Right renal pelvis (tissue), 4 donors: ENCODE measurements around the gene LEFTY2. TPM values are rescaled to one million over a fixed set of nuclear protein-coding genes. Genes with fewer than 3 reads are reported as not detected.
"Not testable (repeated sequence)": the region's sequence is repeated elsewhere in the genome, so short reads cannot be mapped to it uniquely, and the experiment has no call there.

Source experiments
- DNase-seq, 4 donors: peaks; one replicate each; pipeline ENCODE4 v3.0.0-alpha.2; 2013; ENCODE audit warnings: low read depth in 4 of 4, low spot score in 3 of 4, missing footprints in 1 of 4
- polyA plus RNA-seq, 4 donors: library from polyadenylated mRNA; unstranded; fragments of 120-200 nt; gene quantifications; one replicate each; pipeline ENCODE4 v1.2.1, GENCODE V29; 2013; ENCODE audit not compliant: insufficient read length in 4 of 4

Gene LEFTY2
- polyA plus RNA-seq, 4 donors: 0.91 to 2.2 (median 1.4) TPM

DNA sequence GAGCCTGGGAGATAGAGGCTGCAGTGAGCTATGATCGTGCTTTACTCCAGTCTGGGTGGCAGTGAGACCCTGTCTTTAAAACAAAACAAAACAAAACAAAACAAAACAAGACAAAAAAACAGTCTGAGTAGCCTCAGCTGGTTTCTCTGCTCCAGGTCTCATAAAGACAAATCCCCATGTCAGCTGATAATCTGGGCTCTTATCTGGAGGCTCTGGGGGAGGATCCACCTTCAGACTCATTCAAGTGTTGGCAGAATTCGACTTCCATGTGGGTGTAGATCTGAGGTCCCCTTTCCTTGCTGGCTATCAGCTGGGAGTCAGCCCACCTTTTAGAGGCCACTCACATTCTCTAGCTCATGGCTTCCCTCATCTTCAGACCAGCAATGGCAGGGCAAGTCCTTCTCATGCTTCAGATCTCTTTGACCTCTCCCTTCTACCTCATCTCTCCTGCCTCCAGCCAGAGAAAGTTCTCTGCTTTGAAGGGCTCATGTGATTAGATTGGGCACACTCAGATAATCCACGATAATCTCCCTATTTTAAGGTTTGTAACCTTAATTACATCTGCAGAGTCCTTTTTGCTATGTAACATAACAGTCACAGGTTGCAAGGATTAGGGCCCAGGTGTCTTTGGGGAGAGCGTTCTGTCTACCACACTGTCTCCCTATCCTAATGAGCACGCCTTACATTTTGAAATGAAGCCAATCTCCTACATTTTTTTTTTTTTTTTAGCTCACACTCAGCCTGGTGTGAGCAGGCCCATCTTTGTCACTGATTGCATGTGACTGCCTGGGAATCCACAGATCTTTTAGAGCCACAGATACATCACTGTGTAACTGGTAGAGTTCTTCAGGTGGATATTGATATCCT is 9.5 kb downstream of the LEFTY2 start:
- no peak for DNase-seq

DNA sequence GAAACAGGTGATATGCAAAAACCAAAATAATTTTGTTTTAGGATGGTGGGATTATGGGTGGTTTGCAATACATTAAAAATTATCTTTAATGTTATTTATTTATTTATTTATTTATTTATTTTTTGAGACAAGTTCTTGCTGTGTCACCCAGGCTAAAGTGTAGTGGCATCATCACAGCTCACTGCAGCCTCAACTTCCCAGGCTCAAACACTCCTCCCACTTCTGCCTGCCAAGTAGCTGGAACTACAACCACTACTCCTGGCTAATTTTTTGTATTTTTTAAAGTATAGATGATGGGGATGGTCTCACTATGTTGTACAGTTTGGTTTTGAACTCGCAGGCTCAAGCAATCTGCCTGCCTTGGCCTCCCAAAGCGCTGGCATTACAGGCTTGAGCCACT is 10.5 kb downstream of the LEFTY2 start:
- DNase-seq: no peak

DNA sequence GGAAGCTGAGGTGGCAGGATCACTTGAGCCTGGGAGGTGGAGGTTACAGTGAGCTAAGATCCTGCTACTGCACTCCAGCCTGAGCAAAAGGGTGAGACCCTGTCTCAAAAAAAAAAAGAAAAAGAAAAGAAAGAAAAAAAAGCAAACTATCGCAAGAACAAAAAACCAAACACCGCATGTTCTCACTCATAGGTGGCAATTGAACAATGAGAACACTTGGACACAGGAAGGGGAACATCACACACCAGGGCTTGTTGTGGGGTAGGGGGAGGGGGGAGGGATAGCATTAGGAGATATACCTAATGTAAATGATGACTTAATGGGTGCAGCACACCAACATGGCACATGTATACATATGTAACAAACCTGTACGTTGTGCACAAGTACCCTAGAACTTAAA is 11.6 kb downstream of the LEFTY2 start:
- not testable (repeated sequence) for DNase-seq

DNA sequence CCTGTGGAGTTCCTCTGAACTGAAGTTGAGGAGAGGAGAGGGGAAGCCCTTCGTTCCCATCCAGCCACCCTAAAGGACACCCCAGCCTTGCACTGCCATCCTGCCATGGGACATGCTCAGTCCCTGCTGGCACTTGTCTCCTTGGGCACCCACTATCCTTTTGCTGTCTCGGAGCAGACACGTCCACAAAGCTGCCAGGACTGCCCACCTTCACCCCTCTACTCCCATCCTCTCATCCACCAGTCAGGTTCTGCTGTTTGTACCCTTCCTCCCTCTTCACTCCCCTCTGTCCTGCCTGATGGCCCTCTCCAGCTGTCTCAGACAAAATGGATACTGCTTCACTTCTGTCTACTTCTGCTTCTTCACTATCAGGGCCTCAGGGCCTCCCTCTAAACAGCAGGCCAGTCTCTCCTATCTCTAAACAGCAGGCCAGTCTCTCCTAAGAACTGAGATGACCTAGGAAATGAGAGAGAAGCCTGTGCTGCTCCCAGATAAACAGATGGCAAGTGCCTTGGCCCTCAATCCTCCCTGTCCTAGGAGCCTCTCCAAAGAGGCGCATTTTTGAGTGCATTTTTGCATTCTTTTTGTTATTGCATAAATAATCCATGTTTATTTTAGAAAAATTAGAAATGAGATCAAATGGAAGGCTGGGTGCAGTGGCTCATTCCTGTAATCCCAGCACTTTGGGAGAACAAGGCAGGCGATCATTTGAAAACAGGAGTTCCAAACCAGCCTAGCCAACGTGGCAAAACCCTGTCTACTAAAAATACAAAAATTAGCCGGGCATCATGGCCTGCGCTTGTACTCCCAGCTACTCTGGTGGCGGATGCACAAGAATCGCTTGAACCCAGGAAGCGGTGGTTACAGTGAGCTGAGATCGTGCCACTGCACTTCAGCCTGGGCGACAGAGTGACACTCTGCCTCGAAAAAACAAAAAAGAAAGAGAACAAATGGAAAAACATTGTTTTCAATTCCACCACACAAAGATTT is 12.5 kb downstream of the LEFTY2 start:
- no peak for DNase-seq

DNA sequence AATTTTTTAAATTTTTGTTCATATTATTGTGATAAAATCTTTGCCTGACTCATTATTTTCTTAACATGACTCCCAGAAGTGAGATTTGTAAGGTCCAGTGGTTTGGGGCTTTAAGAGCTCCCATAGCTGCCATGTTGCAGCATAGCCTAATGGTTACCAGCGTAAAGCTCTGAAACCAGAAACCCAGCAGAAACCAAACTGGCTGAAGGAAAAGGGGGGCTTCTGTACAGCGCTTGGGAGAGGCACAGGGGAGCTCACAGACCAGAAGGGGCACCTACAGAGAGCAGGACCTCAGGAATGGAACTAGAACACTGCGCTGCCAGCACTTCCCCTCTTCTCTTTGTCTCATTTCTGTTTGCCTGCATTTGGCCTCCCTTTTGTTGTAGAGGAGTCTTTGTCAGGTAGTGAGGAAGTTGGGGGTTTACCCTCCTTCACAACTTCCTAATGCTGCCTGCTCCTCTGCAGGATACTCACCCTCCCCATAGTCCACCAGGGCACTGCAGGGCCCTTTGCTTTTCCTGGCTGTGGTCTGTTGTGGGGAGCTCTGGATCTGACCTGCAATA is 14.4 kb downstream of the LEFTY2 start:
- DNase-seq: no peak

DNA sequence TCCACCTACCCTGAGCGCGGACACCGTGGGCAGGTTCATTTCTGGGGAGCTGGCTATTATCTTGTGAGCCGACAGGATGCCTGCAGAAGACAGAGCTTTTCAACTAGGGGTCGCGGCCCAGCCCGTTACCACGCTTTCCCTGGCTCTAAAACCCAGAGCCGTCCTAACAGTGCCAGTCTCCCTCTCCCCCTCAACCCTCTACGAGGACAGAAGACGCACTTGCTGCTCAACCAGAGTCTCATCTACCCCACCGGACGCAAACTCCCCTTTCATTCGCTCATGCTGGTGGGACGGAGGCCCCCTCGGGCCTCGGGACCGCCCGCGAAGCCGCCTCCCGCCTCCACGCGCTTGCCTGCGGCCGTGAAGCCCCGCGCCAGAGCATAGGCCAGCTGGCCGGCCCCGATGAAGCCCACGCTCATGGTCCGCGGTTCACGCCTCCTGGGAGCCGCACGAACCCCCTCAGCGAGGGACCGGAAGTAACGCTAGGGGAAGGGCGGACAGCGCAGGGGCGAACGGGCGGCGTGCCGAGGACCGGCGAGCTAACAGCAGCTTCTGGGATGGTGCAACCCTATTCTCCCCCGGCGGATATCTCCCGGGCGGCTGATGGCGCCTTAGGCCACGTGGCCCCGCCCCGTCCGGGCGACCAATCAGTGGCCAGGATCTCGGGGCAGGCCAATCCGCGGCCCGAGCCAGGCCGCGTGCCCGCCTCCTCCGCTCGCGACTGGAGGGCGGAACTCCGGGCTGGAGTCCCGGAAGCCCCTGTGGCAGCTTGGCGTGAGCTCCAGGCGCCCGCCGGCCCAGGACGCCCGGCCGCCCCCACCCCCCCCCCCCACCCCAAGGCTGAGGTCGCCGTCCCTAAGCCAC is 17.1 kb downstream of the LEFTY2 start, which contains the start of gene PYCR2:
PYCR2 (minus strand) TSS at position 559 of the 864 bp plus-strand sequence; CDS start at position 419, 140 bp downstream.
- DNase-seq: peak; percentile 86 to 92 (median 90)

DNA sequence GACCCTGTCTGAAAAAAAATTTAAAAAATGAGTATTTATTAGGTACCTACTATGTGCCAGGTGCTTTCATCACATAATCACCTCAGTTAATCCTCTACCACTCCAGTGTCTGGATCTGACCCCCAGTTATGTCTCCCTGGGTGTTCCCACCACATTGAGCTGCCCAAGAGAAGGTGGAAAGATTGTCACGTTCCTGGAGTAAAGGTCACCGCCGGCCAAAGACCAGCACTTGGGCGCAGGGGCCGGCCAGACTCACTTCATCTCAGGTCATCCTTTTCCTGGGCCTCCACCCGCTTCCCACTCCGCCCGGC is 17.7 kb downstream of the LEFTY2 start:
- no peak for DNase-seq

DNA sequence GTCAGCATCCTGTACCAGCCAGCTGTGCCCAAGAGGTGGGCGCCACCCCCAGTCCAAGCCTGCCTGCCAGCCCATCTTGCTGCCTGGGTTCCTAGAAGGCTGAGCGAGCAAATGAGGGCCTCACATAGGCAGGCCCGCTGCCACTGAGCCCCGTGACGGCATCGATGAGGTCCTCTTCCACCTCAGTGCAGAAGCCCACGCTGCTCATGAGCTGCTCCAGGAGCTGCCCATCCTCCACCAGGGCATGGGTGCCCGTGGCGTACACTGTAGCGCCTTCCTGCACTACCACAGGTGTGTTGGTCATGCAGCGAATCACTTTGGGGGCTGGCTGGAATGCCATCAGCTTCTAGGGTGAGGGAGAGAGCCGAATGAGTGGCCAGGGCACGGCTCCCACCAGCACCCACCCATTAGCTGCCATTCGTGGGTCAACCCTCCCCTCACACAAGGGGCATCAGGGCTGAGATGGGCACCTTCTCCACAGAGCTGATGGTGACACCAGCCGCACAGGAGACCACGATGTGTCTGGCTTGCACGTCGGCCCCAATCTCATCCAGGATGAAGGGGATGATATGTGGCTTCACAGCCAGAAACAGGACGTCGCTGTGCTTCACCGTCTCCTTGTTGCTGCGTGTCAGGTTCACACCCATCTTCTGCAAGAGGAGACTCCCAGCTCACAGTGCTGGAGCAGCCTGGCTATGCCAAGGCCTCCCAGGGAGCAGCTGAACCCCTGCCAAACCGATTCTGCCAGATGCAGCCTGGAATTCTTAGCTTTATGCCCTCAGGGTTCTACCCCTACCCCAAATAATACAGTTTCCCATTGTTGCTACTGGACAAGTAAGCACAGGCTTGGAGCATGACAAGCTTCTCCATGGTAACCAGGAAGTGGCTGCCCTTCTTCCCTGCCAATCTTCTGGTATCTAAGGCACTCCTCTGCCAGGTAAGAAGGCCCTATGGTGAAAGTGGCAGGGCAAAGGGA is 19.0 kb downstream of the LEFTY2 start:
- no peak for DNase-seq

DNA sequence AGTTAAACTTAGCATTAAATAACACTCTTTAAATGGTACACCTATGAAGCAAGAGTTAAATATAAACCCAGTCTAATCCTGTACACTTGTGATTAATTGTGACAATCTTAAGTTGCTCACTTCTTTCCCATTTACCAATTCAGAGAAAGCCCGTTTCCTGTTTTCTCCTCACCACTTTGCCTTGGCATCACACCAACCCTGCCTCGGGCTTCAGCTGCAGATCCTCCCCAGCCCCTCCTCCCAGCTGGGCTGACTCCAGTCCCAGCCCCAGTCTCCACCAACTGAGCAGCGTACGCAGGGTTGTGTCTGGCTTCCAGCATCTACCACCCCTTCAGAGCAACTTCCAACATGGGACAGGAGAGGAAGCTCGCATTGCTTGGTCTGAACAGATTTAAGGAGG is 21.1 kb downstream of the LEFTY2 start:
- DNase-seq: no peak

DNA sequence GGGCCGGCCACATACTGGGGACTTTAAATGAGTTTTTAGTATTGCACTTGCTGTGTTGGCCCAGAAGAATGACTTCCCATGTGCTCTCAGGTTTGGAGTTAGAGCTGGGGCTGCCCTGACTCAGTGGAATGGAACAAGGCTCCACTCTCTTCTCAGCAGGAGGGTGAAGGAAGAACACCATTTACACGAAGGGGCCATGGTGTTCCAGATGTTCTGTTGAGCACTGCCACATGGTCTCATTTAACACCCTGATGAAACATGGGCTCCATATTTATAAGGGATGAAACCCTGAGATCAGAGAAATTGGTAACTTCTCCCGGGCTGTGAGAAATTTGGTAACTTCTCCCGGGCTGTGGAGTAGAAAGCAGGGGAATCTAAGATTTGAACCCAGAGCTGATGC is 22.7 kb downstream of the LEFTY2 start:
- DNase-seq: no peak

DNA sequence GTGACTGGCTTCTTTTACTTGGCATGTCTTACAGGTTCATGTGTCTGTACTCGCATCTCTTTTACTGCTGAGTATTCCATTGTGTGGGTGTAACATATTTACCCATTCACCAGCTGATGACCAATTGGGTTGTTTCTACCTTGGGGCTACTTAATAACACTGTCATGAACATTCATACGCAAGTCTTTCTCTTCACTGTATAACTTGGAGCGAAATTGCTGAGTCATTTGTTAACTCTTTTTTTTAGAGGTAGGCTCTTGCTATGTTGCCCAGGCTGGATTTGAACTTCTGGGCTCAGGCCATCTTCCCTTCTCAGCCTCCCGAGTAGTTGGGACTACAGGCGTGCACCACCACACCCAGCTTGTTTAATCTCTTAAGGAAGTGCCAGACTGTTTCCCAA is 23.5 kb downstream of the LEFTY2 start:
- DNase-seq: no peak

DNA sequence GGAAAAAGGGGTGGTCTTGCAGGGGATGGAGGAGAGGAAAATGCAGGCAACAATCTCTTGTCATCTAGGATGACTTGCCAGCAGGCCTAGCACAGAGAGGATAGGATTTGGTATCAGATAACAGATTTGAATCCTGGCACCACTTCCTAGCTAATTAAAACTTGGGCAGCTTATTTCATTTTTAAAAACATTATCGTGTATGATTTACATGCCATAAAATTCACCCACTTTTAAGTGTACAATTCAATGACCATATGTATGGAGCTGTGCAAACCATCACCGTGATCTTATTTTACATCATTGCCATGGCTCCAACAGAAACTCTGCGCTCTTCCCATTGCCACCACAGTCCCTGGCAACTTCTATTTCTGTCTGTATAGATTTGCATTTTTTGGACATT is 23.9 kb downstream of the LEFTY2 start:
- DNase-seq: no peak

DNA sequence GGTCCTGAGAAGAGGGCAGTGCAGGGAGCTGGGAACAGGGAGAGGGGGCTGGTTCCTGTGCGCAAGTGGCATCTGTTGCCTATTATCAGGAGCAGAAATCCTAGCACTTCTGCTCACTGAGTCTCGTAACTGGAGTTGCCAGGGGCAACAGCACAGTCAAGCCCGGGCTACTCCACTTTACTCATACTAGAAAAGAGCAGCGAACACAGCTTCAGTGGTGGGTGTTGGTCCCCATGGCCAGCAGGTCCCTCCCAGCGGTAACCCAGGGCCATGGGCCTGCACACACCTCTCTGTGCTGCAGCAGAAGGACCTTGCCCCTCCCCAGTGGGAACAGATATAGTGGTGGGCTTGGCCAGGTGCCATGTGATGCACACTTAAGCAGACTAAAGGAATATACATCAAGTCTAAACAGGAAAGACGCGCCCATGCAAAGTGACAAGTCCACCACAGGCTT is 25.5 kb downstream of the LEFTY2 start:
- no peak for DNase-seq

DNA sequence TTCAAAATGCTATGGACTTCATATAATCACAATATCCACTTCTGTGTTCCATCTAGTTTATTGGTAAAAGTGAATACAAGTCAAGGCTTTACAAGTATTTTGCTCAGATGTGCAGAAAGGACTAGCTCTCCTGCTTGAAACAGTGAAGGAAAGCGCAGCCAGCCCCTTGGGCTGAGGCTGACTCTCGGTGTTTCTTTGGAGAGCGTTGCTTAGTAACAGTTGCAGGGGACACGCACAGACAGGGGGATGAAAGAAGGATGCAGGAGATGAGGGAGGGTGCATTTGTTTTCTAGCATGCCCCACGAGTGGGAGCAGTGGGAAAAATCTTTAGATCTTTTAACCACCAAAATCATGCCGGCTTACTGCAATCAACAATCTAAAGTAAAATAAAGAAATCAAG is 26.1 kb downstream of the LEFTY2 start:
- no peak for DNase-seq

DNA sequence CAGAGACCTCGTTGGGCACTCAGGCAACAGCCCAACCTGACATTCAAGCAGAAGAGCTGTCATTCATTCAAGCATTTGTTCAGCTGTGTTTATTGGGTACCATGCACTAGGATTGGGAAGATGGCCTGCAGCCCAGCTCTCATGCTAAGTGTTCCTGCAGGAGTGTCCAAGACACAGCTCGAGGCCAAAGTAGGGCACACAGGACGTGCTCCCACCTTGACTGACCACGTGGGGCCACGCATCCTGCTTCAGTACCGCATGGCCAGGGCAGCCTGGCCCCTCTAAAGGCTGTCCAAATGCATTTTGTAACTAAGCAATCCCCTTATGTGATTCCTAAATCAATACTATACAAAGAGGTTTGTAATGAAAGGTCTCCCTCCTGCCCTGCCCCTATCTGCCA is 26.6 kb downstream of the LEFTY2 start:
- no peak for DNase-seq

DNA sequence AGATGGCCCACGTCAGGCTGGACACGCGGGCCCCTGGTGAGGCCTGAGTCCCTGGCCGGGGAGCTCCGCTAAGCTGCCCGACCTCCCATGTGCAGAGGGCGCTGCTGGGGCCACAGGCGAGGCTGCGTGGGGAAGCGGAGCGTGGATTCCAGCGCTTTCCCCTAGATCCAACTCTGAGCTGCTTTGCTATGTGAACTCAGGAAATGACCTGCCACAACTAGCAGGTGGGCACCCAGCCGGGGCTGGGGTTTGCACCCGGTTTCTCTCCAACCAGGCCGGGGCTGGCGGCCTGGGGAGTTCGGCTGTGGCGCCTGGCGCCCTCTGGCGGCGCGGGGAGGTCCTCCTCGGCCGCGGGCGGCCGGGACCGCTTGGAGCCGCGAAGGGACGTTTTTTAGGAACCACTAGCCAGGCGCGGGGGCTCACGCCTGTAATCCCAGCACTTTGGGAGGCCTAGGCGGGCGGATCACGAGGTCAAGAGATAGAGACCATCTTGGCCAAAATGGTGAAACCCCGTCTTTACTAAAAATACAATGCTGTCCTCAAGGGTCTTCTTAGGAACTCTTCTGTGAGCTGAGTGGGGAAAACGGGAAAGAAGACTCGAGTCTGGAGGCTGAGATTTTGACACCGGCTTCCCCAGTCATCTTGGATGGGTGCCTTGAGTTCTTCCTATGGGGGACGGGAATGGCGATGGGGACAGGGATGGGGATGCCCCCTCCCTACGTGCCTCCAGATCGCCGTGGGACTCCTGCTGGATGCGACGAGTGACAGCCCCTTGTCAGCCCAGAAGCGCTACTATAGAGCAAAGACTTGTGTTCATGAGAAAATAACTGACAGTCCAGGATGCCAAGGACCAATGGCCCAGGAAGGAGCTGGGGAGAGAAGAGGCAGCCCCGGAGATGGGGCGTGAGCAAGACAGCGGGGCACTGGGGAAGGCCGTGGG is 29.6 kb downstream of the LEFTY2 start:
- DNase-seq: peak in 1 of 4 donors; percentile 49

DNA sequence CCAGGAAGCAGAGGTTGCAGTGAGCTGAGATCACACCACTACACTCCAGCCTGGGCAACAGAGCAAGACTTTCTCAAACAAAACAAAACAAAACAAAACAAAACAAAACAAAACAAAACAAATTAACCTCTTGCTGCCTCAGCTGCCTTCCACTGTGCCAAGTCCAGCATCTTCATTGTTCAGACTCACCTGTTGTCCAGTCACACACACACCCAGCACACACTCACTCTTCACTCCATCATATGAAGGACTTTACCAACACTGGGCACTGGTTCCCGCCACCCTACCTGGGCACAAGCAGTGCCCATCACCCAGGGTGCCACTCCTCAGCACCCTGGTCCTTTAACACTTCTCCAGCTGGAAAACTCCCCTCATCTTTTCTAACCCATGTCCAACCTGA is 31.5 kb downstream of the LEFTY2 start:
- DNase-seq: no peak

DNA sequence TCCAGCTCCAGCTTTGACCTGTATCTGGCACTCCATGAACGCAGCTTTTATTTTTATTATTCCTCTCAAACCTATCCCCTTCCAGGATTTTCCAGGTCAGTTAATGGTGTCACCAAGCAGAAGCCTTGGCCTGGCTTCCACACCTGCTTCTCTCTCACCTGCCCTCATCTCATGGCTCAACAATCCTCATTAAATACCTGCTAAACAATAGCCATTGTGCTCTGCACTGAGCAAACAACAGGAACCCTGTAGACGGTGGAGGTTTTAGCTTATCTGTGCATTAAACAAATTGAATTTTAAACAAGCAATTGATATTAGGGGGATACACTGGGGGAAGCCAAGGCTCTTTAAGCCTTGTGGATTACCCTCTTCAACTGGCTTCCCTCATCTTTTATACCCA is 32.2 kb downstream of the LEFTY2 start:
- no peak for DNase-seq
